Liver (tissue), 9 donors: ENCODE data around the gene UGT1A6. TPM values are rescaled to one million over a fixed set of nuclear protein-coding genes. Genes with fewer than 3 reads are reported as not detected.
A peak's percentile ranks its signal among the peaks of the same experiment; 100 is the strongest.

Experiments
- DNase-seq: peaks from one replicate; pipeline ENCODE4 v3.0.0-alpha.2; 2017; ENCODE audit warnings: low spot score
- H3K27ac ChIP-seq, 2 donors: one replicate each; pipeline ENCODE4 v1.7.0; 2013; ENCODE audit warnings: inconsistent platforms in 2 of 2, low read length in 2 of 2, control low read depth in 1 of 2, low read depth in 1 of 2, mild to moderate bottlenecking in 1 of 2
- H3K27me3 ChIP-seq, 4 donors: one replicate each; pipeline versions ENCODE4 v1.6.1 to v1.7.0; 2013; ENCODE audit warnings: low read length in 3 of 4, inconsistent platforms in 1 of 4, mild to moderate bottlenecking in 1 of 4, moderate library complexity in 1 of 4; ENCODE audit not compliant: control insufficient read depth in 4 of 4, insufficient read depth in 4 of 4
- H3K36me3 ChIP-seq, 4 donors: one replicate each; pipeline versions ENCODE4 v1.6.1 to v1.7.0; 2013; ENCODE audit warnings: low read length in 3 of 4, mild to moderate bottlenecking in 3 of 4, low read depth in 1 of 4, moderate library complexity in 1 of 4; ENCODE audit not compliant: control insufficient read depth in 4 of 4, insufficient read depth in 3 of 4
- H3K4me1 ChIP-seq, 4 donors: one replicate each; pipeline versions ENCODE4 v1.6.1 to v1.7.0; 2013; ENCODE audit warnings: low read length in 3 of 4, mild to moderate bottlenecking in 3 of 4, moderate library complexity in 1 of 4; ENCODE audit not compliant: control insufficient read depth in 4 of 4, insufficient read depth in 4 of 4
- H3K4me3 ChIP-seq, 3 donors: one replicate each; pipeline versions ENCODE4 v1.6.1 to v1.7.0; 2013; ENCODE audit warnings: low read length in 3 of 3, control low read depth in 1 of 3, low read depth in 1 of 3, mild to moderate bottlenecking in 1 of 3
- H3K9ac ChIP-seq, 2 donors: one replicate each; pipeline ENCODE4 v1.7.0; 2013; ENCODE audit warnings: low read length in 2 of 2, mild to moderate bottlenecking in 2 of 2, moderate library complexity in 2 of 2, control low read depth in 1 of 2, low read depth in 1 of 2
- H3K9me3 ChIP-seq, 4 donors: one replicate each; pipeline versions ENCODE4 v1.6.1 to v1.7.0; 2013; ENCODE audit warnings: low read length in 3 of 4; ENCODE audit not compliant: control insufficient read depth in 4 of 4
- EGR1 ChIP-seq, 2 donors: IDR thresholded peaks; 2 replicates each; pipeline ENCODE4 v1.6.1; 2016 to 2018; ENCODE audit warnings: antibody characterized with exemption in 2 of 2, low read depth in 2 of 2
- FOXA1 ChIP-seq: IDR thresholded peaks from 2 replicates; pipeline ENCODE4 v1.6.1; 2016; ENCODE audit warnings: antibody characterized with exemption
- FOXA2 ChIP-seq: IDR thresholded peaks from 2 replicates; pipeline ENCODE4 v1.6.1; 2016; ENCODE audit warnings: antibody characterized with exemption
- GABPA ChIP-seq, 2 donors: IDR thresholded peaks in 1 of 2; conservative IDR thresholded peaks in 1 of 2; 2 replicates each; pipeline ENCODE4 v1.6.1; 2016; ENCODE audit warnings: antibody characterized with exemption in 2 of 2, mild to moderate bottlenecking in 1 of 2, moderate library complexity in 1 of 2
- HNF4A ChIP-seq, 2 donors: conservative IDR thresholded peaks; 2 replicates each; pipeline ENCODE4 v1.6.1; 2016; ENCODE audit warnings: antibody characterized with exemption in 2 of 2, mild to moderate bottlenecking in 2 of 2
- HNF4G ChIP-seq: IDR thresholded peaks from 2 replicates; pipeline ENCODE4 v1.6.1; 2016; ENCODE audit warnings: antibody characterized with exemption
- JUND ChIP-seq, 2 donors: IDR thresholded peaks; 2 replicates each; pipeline ENCODE4 v1.6.1; 2016; ENCODE audit warnings: antibody characterized with exemption in 2 of 2
- NR2F2 ChIP-seq: IDR thresholded peaks from 2 replicates; pipeline ENCODE4 v1.6.1; 2016; ENCODE audit warnings: antibody characterized with exemption
- RAD21 ChIP-seq, 2 donors: IDR thresholded peaks; 2 replicates each; pipeline ENCODE4 v1.6.1; 2016; ENCODE audit warnings: antibody characterized with exemption in 2 of 2, mild to moderate bottlenecking in 2 of 2
- RXRA ChIP-seq, 2 donors: IDR thresholded peaks; 2 replicates each; pipeline ENCODE4 v1.6.1; 2017 to 2018; ENCODE audit warnings: antibody characterized with exemption in 2 of 2, mild to moderate bottlenecking in 1 of 2
- SP1 ChIP-seq: IDR thresholded peaks from 2 replicates; pipeline ENCODE4 v1.6.1; 2018; ENCODE audit warnings: antibody characterized with exemption, mild to moderate bottlenecking
- TAF1 ChIP-seq: conservative IDR thresholded peaks from 2 replicates; pipeline ENCODE4 v1.6.1; 2016; ENCODE audit warnings: antibody characterized with exemption, mild to moderate bottlenecking
- YY1 ChIP-seq: IDR thresholded peaks from 2 replicates; pipeline ENCODE4 v1.6.1; 2016; ENCODE audit warnings: antibody characterized with exemption, mild to moderate bottlenecking
- WGBS: extraction: QIAGEN DNeasy Blood & Tissue Kit; methylation state at CpG from one replicate; pipeline ENCODE4 v1.1.7; 2013; 5-methylcytosine and 5-hydroxymethylcytosine counted together
- polyA plus RNA-seq, 2 donors: library from polyadenylated mRNA; stranded (reverse) in 1 of 2; unstranded in 1 of 2; fragments of 200-250 nt in 1 of 2; fragments of >200 nt in 1 of 2; fragmentation: Nextera tagmentation in 1 of 2; extraction: Ambion mirVana in 1 of 2; gene quantifications; one replicate each; pipeline versions ENCODE4 v1.2.1 to v1.2.3, GENCODE V29; 2013 to 2015
- total RNA-seq, 2 donors: library from RNA; depleted of rRNA; stranded (reverse); fragments of >200 nt; gene quantifications; one replicate each; pipeline ENCODE4 v1.2.3, GENCODE V29; 2014
- TF ChIP-seq, protein P1 (sequence below): IDR thresholded peaks from 2 replicates; pipeline ENCODE4 v1.6.1; 2016; ENCODE audit warnings: antibody characterized with exemption
- TF ChIP-seq, protein P2 (sequence below): IDR thresholded peaks from 2 replicates; pipeline ENCODE4 v1.6.1; 2016; ENCODE audit warnings: antibody characterized with exemption
- TF ChIP-seq, protein P3 (sequence below): fragments of 150-350 bp; IDR thresholded peaks from 2 replicates; pipeline ENCODE4 v1.5.1; 2017; ENCODE audit warnings: improper control_type of control experiment, low read depth, low read length; ENCODE audit not compliant: missing input control
- TF ChIP-seq, protein P4 (sequence below): IDR thresholded peaks from 2 replicates; pipeline ENCODE4 v1.6.1; 2016; ENCODE audit warnings: antibody characterized with exemption, mild to moderate bottlenecking
- TF ChIP-seq, protein P5 (sequence below): IDR thresholded peaks from 2 replicates; pipeline ENCODE4 v1.6.1; 2016; ENCODE audit warnings: antibody characterized with exemption
- donor health status: healthy.
- donor health status: healthy.
- donor health status: healthy.
- donor health status: healthy.
- donor health status: healthy.

UGT1A6 gene
- total and polyA plus RNA-seq, 4 donors, result 33.4 to 103 (median 46.5) TPM; not detected in 1

DNA sequence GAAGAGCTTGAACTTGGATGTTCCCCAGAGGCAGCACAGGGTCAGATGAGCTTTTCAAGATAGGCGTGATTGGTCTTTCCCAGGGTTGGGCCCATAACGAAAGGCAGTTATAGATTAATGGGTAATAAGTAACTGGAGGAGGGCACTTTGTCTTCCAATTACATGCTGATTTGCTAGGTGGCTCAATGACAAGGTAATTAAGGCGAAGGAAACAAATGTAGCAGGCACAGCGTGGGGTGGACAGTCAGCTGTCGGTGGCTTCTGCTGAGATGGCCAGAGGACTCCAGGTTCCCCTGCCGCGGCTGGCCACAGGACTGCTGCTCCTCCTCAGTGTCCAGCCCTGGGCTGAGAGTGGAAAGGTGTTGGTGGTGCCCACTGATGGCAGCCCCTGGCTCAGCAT lies 25.9 kb downstream of the UGT1A6 start, which contains the start of gene UGT1A4:
TSS of gene UGT1A4 (plus strand) at position 185 of the 400 bp plus-strand sequence. CDS start at position 270, 85 bp downstream.
- no peak for DNase-seq
- peak within 1 kb of the TSS; percentile 72 to 89 for H3K27ac ChIP-seq

More for the DNA sequence above, 25.9 kb downstream of the UGT1A6 start, which contains the start of gene UGT1A4:
- Histone ChIP-seq H3K36me3 (no peaks in the 10 kb centered on the region), H3K4me1 (peaks cover 7 to 20% (median 12%) of the 10 kb centered on the region in 4 donors), H3K4me3 (peak within 1 kb of the TSS; percentile 67 to 98 (median 81)), H3K27me3 (no peaks in the 10 kb centered on the region), H3K9me3 (no peaks in the 10 kb centered on the region), H3K9ac (peak within 1 kb of the TSS; percentile 80 to 86)
- WGBS, result 34% methylated on average over 7 of the region's 7 CpGs
- peak in 1 of 2 donors; percentile 31 for TF ChIP-seq GABPA (IDR thresholded peaks at IDR 0.05 in 1 of 2, conservative IDR thresholded peaks at IDR 0.05 in 1 of 2)
- TF ChIP-seq, protein P1, sequence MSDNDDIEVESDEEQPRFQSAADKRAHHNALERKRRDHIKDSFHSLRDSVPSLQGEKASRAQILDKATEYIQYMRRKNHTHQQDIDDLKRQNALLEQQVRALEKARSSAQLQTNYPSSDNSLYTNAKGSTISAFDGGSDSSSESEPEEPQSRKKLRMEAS, result peak; percentile 77
- TF ChIP-seq EGR1 (IDR thresholded peaks at IDR 0.05; ENCODE audit: low read depth in 2 of 2), result peak in 1 of 2 donors; percentile 50
- peak; percentile 59 for TF ChIP-seq HNF4G
- peak; percentile 80 to 88 for TF ChIP-seq HNF4A (conservative IDR thresholded peaks at IDR 0.05)
- TF ChIP-seq, protein P2, sequence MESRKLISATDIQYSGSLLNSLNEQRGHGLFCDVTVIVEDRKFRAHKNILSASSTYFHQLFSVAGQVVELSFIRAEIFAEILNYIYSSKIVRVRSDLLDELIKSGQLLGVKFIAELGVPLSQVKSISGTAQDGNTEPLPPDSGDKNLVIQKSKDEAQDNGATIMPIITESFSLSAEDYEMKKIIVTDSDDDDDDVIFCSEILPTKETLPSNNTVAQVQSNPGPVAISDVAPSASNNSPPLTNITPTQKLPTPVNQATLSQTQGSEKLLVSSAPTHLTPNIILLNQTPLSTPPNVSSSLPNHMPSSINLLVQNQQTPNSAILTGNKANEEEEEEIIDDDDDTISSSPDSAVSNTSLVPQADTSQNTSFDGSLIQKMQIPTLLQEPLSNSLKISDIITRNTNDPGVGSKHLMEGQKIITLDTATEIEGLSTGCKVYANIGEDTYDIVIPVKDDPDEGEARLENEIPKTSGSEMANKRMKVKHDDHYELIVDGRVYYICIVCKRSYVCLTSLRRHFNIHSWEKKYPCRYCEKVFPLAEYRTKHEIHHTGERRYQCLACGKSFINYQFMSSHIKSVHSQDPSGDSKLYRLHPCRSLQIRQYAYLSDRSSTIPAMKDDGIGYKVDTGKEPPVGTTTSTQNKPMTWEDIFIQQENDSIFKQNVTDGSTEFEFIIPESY, result peak; percentile 59
- TF ChIP-seq TAF1, result peak; percentile 96
- TF ChIP-seq JUND (IDR thresholded peaks at IDR 0.05), result peak; percentile 66 to 81
- peak; percentile 83 for TF ChIP-seq YY1
- peak; percentile 31 for TF ChIP-seq NR2F2
- peak; percentile 89 for TF ChIP-seq SP1
- TF ChIP-seq, protein P3, sequence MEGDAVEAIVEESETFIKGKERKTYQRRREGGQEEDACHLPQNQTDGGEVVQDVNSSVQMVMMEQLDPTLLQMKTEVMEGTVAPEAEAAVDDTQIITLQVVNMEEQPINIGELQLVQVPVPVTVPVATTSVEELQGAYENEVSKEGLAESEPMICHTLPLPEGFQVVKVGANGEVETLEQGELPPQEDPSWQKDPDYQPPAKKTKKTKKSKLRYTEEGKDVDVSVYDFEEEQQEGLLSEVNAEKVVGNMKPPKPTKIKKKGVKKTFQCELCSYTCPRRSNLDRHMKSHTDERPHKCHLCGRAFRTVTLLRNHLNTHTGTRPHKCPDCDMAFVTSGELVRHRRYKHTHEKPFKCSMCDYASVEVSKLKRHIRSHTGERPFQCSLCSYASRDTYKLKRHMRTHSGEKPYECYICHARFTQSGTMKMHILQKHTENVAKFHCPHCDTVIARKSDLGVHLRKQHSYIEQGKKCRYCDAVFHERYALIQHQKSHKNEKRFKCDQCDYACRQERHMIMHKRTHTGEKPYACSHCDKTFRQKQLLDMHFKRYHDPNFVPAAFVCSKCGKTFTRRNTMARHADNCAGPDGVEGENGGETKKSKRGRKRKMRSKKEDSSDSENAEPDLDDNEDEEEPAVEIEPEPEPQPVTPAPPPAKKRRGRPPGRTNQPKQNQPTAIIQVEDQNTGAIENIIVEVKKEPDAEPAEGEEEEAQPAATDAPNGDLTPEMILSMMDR, result no peak
- TF ChIP-seq, protein P4, sequence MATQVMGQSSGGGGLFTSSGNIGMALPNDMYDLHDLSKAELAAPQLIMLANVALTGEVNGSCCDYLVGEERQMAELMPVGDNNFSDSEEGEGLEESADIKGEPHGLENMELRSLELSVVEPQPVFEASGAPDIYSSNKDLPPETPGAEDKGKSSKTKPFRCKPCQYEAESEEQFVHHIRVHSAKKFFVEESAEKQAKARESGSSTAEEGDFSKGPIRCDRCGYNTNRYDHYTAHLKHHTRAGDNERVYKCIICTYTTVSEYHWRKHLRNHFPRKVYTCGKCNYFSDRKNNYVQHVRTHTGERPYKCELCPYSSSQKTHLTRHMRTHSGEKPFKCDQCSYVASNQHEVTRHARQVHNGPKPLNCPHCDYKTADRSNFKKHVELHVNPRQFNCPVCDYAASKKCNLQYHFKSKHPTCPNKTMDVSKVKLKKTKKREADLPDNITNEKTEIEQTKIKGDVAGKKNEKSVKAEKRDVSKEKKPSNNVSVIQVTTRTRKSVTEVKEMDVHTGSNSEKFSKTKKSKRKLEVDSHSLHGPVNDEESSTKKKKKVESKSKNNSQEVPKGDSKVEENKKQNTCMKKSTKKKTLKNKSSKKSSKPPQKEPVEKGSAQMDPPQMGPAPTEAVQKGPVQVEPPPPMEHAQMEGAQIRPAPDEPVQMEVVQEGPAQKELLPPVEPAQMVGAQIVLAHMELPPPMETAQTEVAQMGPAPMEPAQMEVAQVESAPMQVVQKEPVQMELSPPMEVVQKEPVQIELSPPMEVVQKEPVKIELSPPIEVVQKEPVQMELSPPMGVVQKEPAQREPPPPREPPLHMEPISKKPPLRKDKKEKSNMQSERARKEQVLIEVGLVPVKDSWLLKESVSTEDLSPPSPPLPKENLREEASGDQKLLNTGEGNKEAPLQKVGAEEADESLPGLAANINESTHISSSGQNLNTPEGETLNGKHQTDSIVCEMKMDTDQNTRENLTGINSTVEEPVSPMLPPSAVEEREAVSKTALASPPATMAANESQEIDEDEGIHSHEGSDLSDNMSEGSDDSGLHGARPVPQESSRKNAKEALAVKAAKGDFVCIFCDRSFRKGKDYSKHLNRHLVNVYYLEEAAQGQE, result peak; percentile 93
- peak; percentile 98 for TF ChIP-seq RXRA (IDR thresholded peaks at IDR 0.05)
- TF ChIP-seq FOXA2, result peak; percentile 75
- TF ChIP-seq, protein P5, sequence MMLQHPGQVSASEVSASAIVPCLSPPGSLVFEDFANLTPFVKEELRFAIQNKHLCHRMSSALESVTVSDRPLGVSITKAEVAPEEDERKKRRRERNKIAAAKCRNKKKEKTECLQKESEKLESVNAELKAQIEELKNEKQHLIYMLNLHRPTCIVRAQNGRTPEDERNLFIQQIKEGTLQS, result no peak
- peak; percentile 74 for TF ChIP-seq FOXA1
- TF ChIP-seq RAD21 (IDR thresholded peaks at IDR 0.05), result peak; percentile 60 to 66
